HepG2 (cell line): ENCODE results near the gene CPN1. TPM values are rescaled to one million over a fixed set of nuclear protein-coding genes. Genes with fewer than 3 reads are reported as not detected.

Experiments
- ATAC-seq: fragments of 200-7000 bp; cut with Tn5 transposase; 3 replicates; pipeline ENCODE4 v1.9.1; 2020; ENCODE audit warnings: mild to moderate bottlenecking, moderate library complexity
- BruUV-seq: library from RNA; stranded (reverse); fragments of 400-500 nt; replicated peaks from 2 replicates; lab custom pipeline; 2021; lab: Mats Ljungman, UMichigan
- CTCF ChIA-PET: fragments of 300-600 bp; formaldehyde crosslinking; extraction: SDS; loops from one replicate; lab custom pipeline; 2021; ENCODE audit warnings: low total read pairs, inconsistent platforms, low intra/inter-chr PET ratio; lab: Yijun Ruan, JAX
- POLR2A ChIA-PET: fragments of 350-600 bp; sonication (Branson Sonifier 250); formaldehyde crosslinking; loops from one replicate; lab custom pipeline; 2020; ENCODE audit warnings: antibody characterized with exemption, inconsistent platforms; lab: Yijun Ruan, JAX
- DNase-seq: peaks from one replicate; pipeline ENCODE4 v3.0.0-alpha.2; 2015; ENCODE audit warnings: low spot score
- FAIRE-seq: peaks from 3 replicates; lab custom pipeline; 2011; peaks lifted over from hg19 to GRCh38; lab: Jason Lieb, UNC
- H2AFZ ChIP-seq: one replicate; pipeline ENCODE4 v1.6.1; 2011; ENCODE audit warnings: low read length, inconsistent platforms
- H3K27ac ChIP-seq: fragments of 300-600 bp; 3 replicates; pipeline ENCODE4 v1.8.0; 2011; ENCODE audit warnings: mixed run types, mild to moderate bottlenecking, mixed read lengths, low read length, inconsistent platforms; ENCODE audit not compliant: insufficient read depth; ENCODE audit errors: extremely low read length
- H3K27me3 ChIP-seq, 2 experiments: fragments of 200-600 bp in 1 of 2; 2 replicates in 1 of 2; 3 replicates in 1 of 2; pipeline versions ENCODE4 v1.6.0 to v1.8.0; 2011; ENCODE audit warnings: low read length in 2 of 2, mild to moderate bottlenecking in 2 of 2, moderate library complexity in 2 of 2, inconsistent platforms in 1 of 2; ENCODE audit not compliant: insufficient read depth in 2 of 2, control insufficient read depth in 1 of 2
- H3K36me3 ChIP-seq, 2 experiments: fragments of 200-600 bp in 1 of 2; replicated peaks in 1 of 2; 2 replicates in 1 of 2; 3 replicates in 1 of 2; pipeline versions ENCODE4 v1.5.1 to v1.8.0; 2011; ENCODE audit warnings: low read length in 2 of 2, inconsistent platforms in 1 of 2; ENCODE audit not compliant: insufficient read depth in 2 of 2, control insufficient read depth in 1 of 2
- H3K4me1 ChIP-seq: 2 replicates; pipeline ENCODE4 v1.5.1; 2012; ENCODE audit warnings: low read length, inconsistent platforms; ENCODE audit not compliant: insufficient read depth
- H3K4me2 ChIP-seq: 2 replicates; pipeline ENCODE4 v1.6.0; 2011; ENCODE audit warnings: low read depth, low read length, inconsistent platforms
- H3K4me3 ChIP-seq, 3 experiments: fragments of 200-600 bp in 1 of 3; sonication (generic), shearing (Covaris generic) in 1 of 3; replicated peaks in 1 of 3; 2 replicates each; pipeline ENCODE4 v1.5.1; 2011 to 2016; ENCODE audit warnings: low read length in 3 of 3, inconsistent platforms in 2 of 3, low read depth in 2 of 3, mild to moderate bottlenecking in 2 of 3, control low read depth in 1 of 3, mixed read lengths in 1 of 3; ENCODE audit not compliant: insufficient read depth in 1 of 3
- H3K79me2 ChIP-seq: one replicate; pipeline ENCODE4 v1.6.1; 2011; ENCODE audit warnings: low read length, inconsistent platforms; ENCODE audit not compliant: insufficient read depth
- H3K9ac ChIP-seq: 2 replicates; pipeline ENCODE4 v1.6.0; 2011; ENCODE audit warnings: mild to moderate bottlenecking, low read depth, low read length, inconsistent platforms; ENCODE audit not compliant: insufficient read depth
- H3K9me3 ChIP-seq: 2 replicates; pipeline ENCODE4 v1.5.1; 2012; ENCODE audit warnings: mild to moderate bottlenecking, low read length
- H4K20me1 ChIP-seq: 2 replicates; pipeline ENCODE4 v1.6.0; 2011; ENCODE audit warnings: inconsistent platforms, mild to moderate bottlenecking, low read length, moderate library complexity; ENCODE audit not compliant: insufficient read depth
- CENPT ChIP-seq: sonication (generic); formaldehyde crosslinking; IDR thresholded peaks from 2 replicates; pipeline ENCODE4 v1.8.0; 2022; ENCODE audit warnings: low read depth, mild to moderate bottlenecking, moderate library complexity, missing genetic modification reagents
- CERS6 ChIP-seq: sonication (generic); formaldehyde crosslinking; IDR thresholded peaks from 2 replicates; pipeline ENCODE4 v1.5.0; 2020; ENCODE audit warnings: missing genetic modification reagents
- CHD2 ChIP-seq: IDR thresholded peaks from 2 replicates; pipeline ENCODE4 v1.6.1; 2011; ENCODE audit warnings: low read depth, low read length, improper control_type of control experiment
- EP300 ChIP-seq, 3 experiments: sonication (generic) in 1 of 3; formaldehyde crosslinking in 1 of 3; IDR thresholded peaks; 2 replicates each; pipeline versions ENCODE4 v1.5.1 to v1.6.1; 2011 to 2020; ENCODE audit warnings: low read depth in 2 of 3, low read length in 2 of 3, borderline replicate concordance in 1 of 3, improper control_type of control experiment in 1 of 3, mild to moderate bottlenecking in 1 of 3, missing genetic modification reagents in 1 of 3, moderate library complexity in 1 of 3
- ETV5 ChIP-seq: IDR thresholded peaks from 2 replicates; pipeline ENCODE4 v1.6.1; 2018; ENCODE audit warnings: missing biosample characterization, missing genetic modification reagents, inconsistent platforms, borderline replicate concordance
- EZH2 ChIP-seq: conservative IDR thresholded peaks from 2 replicates; pipeline ENCODE4 v1.6.1; 2012; ENCODE audit warnings: mild to moderate bottlenecking, low read depth, low read length, moderate library complexity
- FIP1L1 ChIP-seq: fragments of 200-400 bp; formaldehyde crosslinking; IDR thresholded peaks from 2 replicates; pipeline ENCODE4 v1.6.1; 2018; ENCODE audit warnings: low read depth, mild to moderate bottlenecking, low read length, moderate library complexity, borderline replicate concordance; ENCODE audit not compliant: insufficient read depth
- FOSL2 ChIP-seq: sonication (generic); formaldehyde crosslinking; IDR thresholded peaks from 2 replicates; pipeline ENCODE4 v1.4.0; 2020; ENCODE audit warnings: missing genetic modification reagents
- MEF2D ChIP-seq: sonication (generic); formaldehyde crosslinking; IDR thresholded peaks from 2 replicates; pipeline ENCODE4 v1.5.1; 2020; ENCODE audit warnings: mild to moderate bottlenecking, missing genetic modification reagents
- PITX1 ChIP-seq: sonication (generic); formaldehyde crosslinking; IDR thresholded peaks from 2 replicates; pipeline ENCODE4 v1.5.1; 2020; ENCODE audit warnings: mild to moderate bottlenecking, missing genetic modification reagents
- POGZ ChIP-seq: sonication (generic); formaldehyde crosslinking; IDR thresholded peaks from 2 replicates; pipeline ENCODE4 v1.4.0; 2020; ENCODE audit warnings: mild to moderate bottlenecking, missing genetic modification reagents
- POLR2A ChIP-seq, 2 experiments: IDR thresholded peaks; 2 replicates each; pipeline ENCODE4 v1.6.1; 2011; ENCODE audit warnings: low read depth in 2 of 2, low read length in 2 of 2, mild to moderate bottlenecking in 1 of 2, moderate library complexity in 1 of 2; ENCODE audit not compliant: insufficient read depth in 1 of 2
- PRPF4 ChIP-seq: fragments of 200-400 bp; formaldehyde crosslinking; IDR thresholded peaks from 2 replicates; pipeline ENCODE4 v1.6.1; 2016; ENCODE audit warnings: low read length, low read depth; ENCODE audit not compliant: poor library complexity, severe bottlenecking
- RBM22 ChIP-seq: fragments of 200-400 bp; formaldehyde crosslinking; optimal IDR thresholded peaks from 2 replicates; pipeline ENCODE3; 2017; ENCODE audit warnings: mild to moderate bottlenecking, low read length, moderate library complexity
- RXRA ChIP-seq: sonication (generic); formaldehyde crosslinking; IDR thresholded peaks from 2 replicates; pipeline ENCODE4 v1.5.1; 2020; ENCODE audit warnings: missing genetic modification reagents
- TARDBP ChIP-seq: sonication (generic); formaldehyde crosslinking; IDR thresholded peaks from 2 replicates; pipeline ENCODE4 v1.8.0; 2022; ENCODE audit warnings: mild to moderate bottlenecking, missing genetic modification reagents
- THRA ChIP-seq: sonication (generic); formaldehyde crosslinking; IDR thresholded peaks from 2 replicates; pipeline ENCODE4 v1.4.0; 2020; ENCODE audit warnings: missing genetic modification reagents, borderline replicate concordance
- TRIM22 ChIP-seq: fragments of 450-650 bp; IDR thresholded peaks from 2 replicates; pipeline ENCODE4 v1.6.1; 2017
- ZC3H4 ChIP-seq: sonication (generic); formaldehyde crosslinking; IDR thresholded peaks from 2 replicates; pipeline ENCODE4 v1.4.0; 2020; ENCODE audit warnings: missing genetic modification reagents, borderline replicate concordance
- ZNF777 ChIP-seq: sonication (generic); formaldehyde crosslinking; IDR thresholded peaks from 2 replicates; pipeline ENCODE4 v1.4.0; 2020; ENCODE audit warnings: missing genetic modification reagents
- WGBS: methylation state at CpG from one replicate; pipeline ENCODE4 v1.1.6; 2017; ENCODE audit warnings: low lambda C conversion rate; 5-methylcytosine and 5-hydroxymethylcytosine counted together
- in situ Hi-C: cut with HindIII; loops from 2 replicates; pipeline ENCODE4 v1.10.0; 2017; ENCODE audit warnings: low pct_unique_long_range_greater_than_20kb; ENCODE audit not compliant: extremely low pct_ligation_motif_present
- intact Hi-C: fragments of 100-400 bp; cut with micrococcal nuclease; formaldehyde crosslinking; loops from one replicate; pipeline ENCODE4 v1.10.0; 2022; ENCODE audit not compliant: unreplicated experiment
- polyA plus RNA-seq, 8 experiments: library from polyadenylated mRNA; depleted of rRNA in 3 of 8; stranded (reverse) in 7 of 8; unstranded in 1 of 8; fragments of >200 nt; fragmentation: Illumina TruSeq in 4 of 8; extraction: Trizol in 4 of 8; gene quantifications; 2 replicates each; pipeline versions ENCODE4 v1.2.1 to v1.2.3, GENCODE V29; 2011 to 2016; ENCODE audit warnings: low read depth in 4 of 8, missing spikeins in 1 of 8, mixed read lengths in 1 of 8; ENCODE audit not compliant: insufficient read depth in 1 of 8
- total RNA-seq, 5 experiments: library from RNA; depleted of rRNA; stranded (reverse); fragments of >200 nt; fragmentation: Illumina TruSeq; extraction: Trizol; gene quantifications; 2 replicates each; pipeline ENCODE4 v1.2.3, GENCODE V29; 2016; ENCODE audit warnings: low read depth in 1 of 5

The CPN1 gene
- total and polyA plus RNA-seq, 2 of the 13 experiments (the other 11 are each of a cell fraction or from before 2014, with no cell fraction given): 17.3 to 35.1 TPM

- TF ChIP-seq POLR2A (IDR thresholded peaks at IDR 0.05; ENCODE audit: insufficient read depth in 1 of 2, low read depth in 2 of 2, low read length in 2 of 2): no peak
- no peak for TF ChIP-seq ZC3H4
- TF ChIP-seq CENPT: no peak
- no peak for TF ChIP-seq ZNF777 (CRISPR knock-in tag)
- no peak for TF ChIP-seq TRIM22
- no peak for TF ChIP-seq RXRA (CRISPR knock-in tag)
- TF ChIP-seq EP300 (IDR thresholded peaks at IDR 0.05; ENCODE audit: low read depth in 2 of 2, low read length in 2 of 2): 0 out of 4 replicates have a peak, but pooled peaks of 1 of the 2 experiments have one; percentile 4
- no peak for TF ChIP-seq EP300 (CRISPR knock-in tag; IDR thresholded peaks at IDR 0.05; ENCODE audit: borderline replicate concordance)
- TF ChIP-seq TARDBP: no peak
- no peak for TF ChIP-seq PRPF4
- no peak for TF ChIP-seq CERS6 (CRISPR knock-in tag)
- no peak for TF ChIP-seq PITX1 (CRISPR knock-in tag)
- 0 out of 2 replicates have a peak, but pooled peaks have one; percentile 15 for TF ChIP-seq POGZ (CRISPR knock-in tag)
- no peak for TF ChIP-seq MEF2D (CRISPR knock-in tag)
- no peak for TF ChIP-seq CHD2
- TF ChIP-seq THRA (CRISPR knock-in tag): no peak
- no peak for TF ChIP-seq FIP1L1
- TF ChIP-seq RBM22: no peak
- peak; percentile 56 for TF ChIP-seq FOSL2 (CRISPR knock-in tag)
- TF ChIP-seq EZH2: no peak
- TF ChIP-seq ETV5 (CRISPR knock-in tag): peak; percentile 36; the same call in 1 of the 2 replicates
- BruUV-seq: no TSS peak
- Histone ChIP-seq H3K79me2 (peaks cover 52% of the 10 kb centered on the region), H2AFZ (no peak overlapping the region), H3K4me3 (peak overlapping the region in 1 of 3 experiments; percentile 14; a peak in 1 of 6 replicates), H3K4me2 (peak overlapping the region; percentile 21), H3K36me3 (no peaks in the 10 kb centered on the region), H3K9ac (peak overlapping the region; percentile 10; the same call in 1 of the 2 replicates), H3K27me3 (no peaks in the 10 kb centered on the region; a peak in 1 of 5 replicates), H3K4me1 (peaks cover 54% of the 10 kb centered on the region), H3K27ac (peak overlapping the region; percentile 21), H4K20me1 (no peaks in the 10 kb centered on the region), H3K9me3 (no peaks in the 10 kb centered on the region)
- POLR2A ChIA-PET: no interaction called here
- CTCF ChIA-PET: no interaction called here
- in situ Hi-C loops: no loop called here
- no peak for FAIRE-seq
- ATAC-seq: peak; percentile 37
- 41% methylated on average over 4 of the region's 4 CpGs for whole genome bisulfite sequencing
- intact Hi-C loops: loop anchor here (5.0 kb wide), 1 partner anchor 41 kb away; no protein-coding TSS in a partner anchor
- peak; percentile 57 for DNase-seq
Measured at GRCh38 chr10:100006243-100006886, 75.3 kb downstream of the CPN1 start.
